Stimulated activated naive CD8-positive, alpha-beta T cell treated with anti-CD3 and anti-CD28 coated beads, Interleukin-15, Interleukin-2, amounts not matched to agents 100 U/mL and 50 U/mL, for 24 hours (primary cell): ENCODE measurements around the gene YWHAB.
"Not testable (repeated sequence)": the region's sequence is repeated elsewhere in the genome, so short reads cannot be mapped to it uniquely, and the experiment has no call there.

ENCODE experiments used
- ATAC-seq: fragments of 150-1000 bp; cut with Tn5 transposase; one replicate; pipeline ENCODE4 v1.10.0; 2021
- DNase-seq: peaks from one replicate; pipeline ENCODE4 v3.0.0; 2021

Gene YWHAB

GRCh38 chr20:44866703-44867335 lies 18.7 kb upstream of the YWHAB start:
- no peak for ATAC-seq
- DNase-seq: no peak

- DNase-seq (no peak), ATAC-seq (no peak)
Observed at GRCh38 chr20:44869471-44869870, 16.0 kb upstream of the YWHAB start.

- not testable (repeated sequence) for ATAC-seq
Observed at GRCh38 chr20:44882360-44882759, 3.1 kb upstream of the YWHAB start.

GRCh38 chr20:44883214-44883902 lies 2.1 kb upstream of the YWHAB start:
- no peak for DNase-seq
- no peak for ATAC-seq

More at GRCh38 chr20:44882360-44882759, 3.1 kb upstream of the YWHAB start:
- not testable (repeated sequence) for DNase-seq

GRCh38 chr20:44884907-44885391 lies 556 bp upstream of the YWHAB start:
- DNase-seq (peak; percentile 16), ATAC-seq (no peak)

GRCh38 chr20:44886266-44886651 lies 754 bp downstream of the YWHAB start:
- ATAC-seq (no peak), DNase-seq (no peak)

GRCh38 chr20:44886828-44887227 lies 1.3 kb downstream of the YWHAB start:
- DNase-seq: no peak
- no peak for ATAC-seq

- ATAC-seq (no peak), DNase-seq (no peak)
Observed at GRCh38 chr20:44887466-44887865, 2.0 kb downstream of the YWHAB start.

GRCh38 chr20:44888226-44889103 lies 3.0 kb downstream of the YWHAB start:
- DNase-seq: no peak
- no peak for ATAC-seq

GRCh38 chr20:44891826-44892225 lies 6.3 kb downstream of the YWHAB start:
- DNase-seq (no peak), ATAC-seq (no peak)

- ATAC-seq (no peak), DNase-seq (no peak)
Observed at GRCh38 chr20:44894959-44895358, 9.5 kb downstream of the YWHAB start.

- DNase-seq: no peak
- ATAC-seq: no peak
Observed at GRCh38 chr20:44896583-44896982, 11.1 kb downstream of the YWHAB start.

GRCh38 chr20:44897133-44897532 lies 11.6 kb downstream of the YWHAB start:
- DNase-seq: no peak
- ATAC-seq: no peak

GRCh38 chr20:44900231-44900854 lies 14.8 kb downstream of the YWHAB start:
- ATAC-seq (peak; percentile 71), DNase-seq (no peak)

GRCh38 chr20:44901974-44902373 lies 16.5 kb downstream of the YWHAB start:
- no peak for DNase-seq
- peak; percentile 39 for ATAC-seq

GRCh38 chr20:44904377-44904776 lies 18.9 kb downstream of the YWHAB start:
- no peak for ATAC-seq
- DNase-seq: no peak

GRCh38 chr20:44908987-44909871 lies 23.7 kb downstream of the YWHAB start:
- ATAC-seq (no peak), DNase-seq (no peak)

- ATAC-seq (peak; percentile 95), DNase-seq (peak; percentile 85)
Observed at GRCh38 chr20:44909872-44910689, 24.6 kb downstream of the YWHAB start, which contains the start of gene PABPC1L. Gene PABPC1L (plus strand): TSS chr20:44910060. CDS start chr20:44910144, 84 bp downstream.

GRCh38 chr20:44910690-44911262 lies 25.3 kb downstream of the YWHAB start:
- DNase-seq: no peak
- no peak for ATAC-seq
